ENCODE results near the gene SSH2.
"Not testable (repeated sequence)": the region's sequence is repeated elsewhere in the genome, so short reads cannot be mapped to it uniquely, and the experiment has no call there.

DNA sequence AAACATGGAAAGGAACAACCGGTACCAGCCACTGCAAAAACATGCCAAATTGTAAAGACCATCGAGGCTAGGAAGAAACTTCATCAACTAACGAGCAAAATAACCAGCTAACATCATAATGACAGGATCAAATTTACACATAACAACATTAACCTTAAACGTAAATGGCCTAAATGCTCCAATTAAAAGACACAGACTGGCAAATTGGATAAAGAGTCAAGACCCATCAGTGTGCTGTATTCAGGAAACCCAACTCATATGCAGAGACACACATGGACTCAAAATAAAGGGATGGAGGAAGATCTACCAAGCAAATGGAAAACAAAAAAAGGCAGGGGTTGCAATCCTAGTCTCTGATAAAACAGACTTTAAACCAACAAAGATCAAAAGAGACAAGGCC lies 32.9 kb downstream of the SSH2 start:
- TF ChIP-seq, protein P1, sequence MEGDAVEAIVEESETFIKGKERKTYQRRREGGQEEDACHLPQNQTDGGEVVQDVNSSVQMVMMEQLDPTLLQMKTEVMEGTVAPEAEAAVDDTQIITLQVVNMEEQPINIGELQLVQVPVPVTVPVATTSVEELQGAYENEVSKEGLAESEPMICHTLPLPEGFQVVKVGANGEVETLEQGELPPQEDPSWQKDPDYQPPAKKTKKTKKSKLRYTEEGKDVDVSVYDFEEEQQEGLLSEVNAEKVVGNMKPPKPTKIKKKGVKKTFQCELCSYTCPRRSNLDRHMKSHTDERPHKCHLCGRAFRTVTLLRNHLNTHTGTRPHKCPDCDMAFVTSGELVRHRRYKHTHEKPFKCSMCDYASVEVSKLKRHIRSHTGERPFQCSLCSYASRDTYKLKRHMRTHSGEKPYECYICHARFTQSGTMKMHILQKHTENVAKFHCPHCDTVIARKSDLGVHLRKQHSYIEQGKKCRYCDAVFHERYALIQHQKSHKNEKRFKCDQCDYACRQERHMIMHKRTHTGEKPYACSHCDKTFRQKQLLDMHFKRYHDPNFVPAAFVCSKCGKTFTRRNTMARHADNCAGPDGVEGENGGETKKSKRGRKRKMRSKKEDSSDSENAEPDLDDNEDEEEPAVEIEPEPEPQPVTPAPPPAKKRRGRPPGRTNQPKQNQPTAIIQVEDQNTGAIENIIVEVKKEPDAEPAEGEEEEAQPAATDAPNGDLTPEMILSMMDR (IDR thresholded peaks at IDR 0.05), result not testable (repeated sequence)
- not testable (repeated sequence) for TF ChIP-seq RAD21 (IDR thresholded peaks at IDR 0.05; ENCODE audit: low read length); EP300 (IDR thresholded peaks at IDR 0.05; ENCODE audit: borderline replicate concordance in 1 of 2, low read depth in 1 of 2, low read length in 1 of 2); YY1 (IDR thresholded peaks at IDR 0.05; ENCODE audit: low read depth); TAF1 (IDR thresholded peaks at IDR 0.05; ENCODE audit: borderline replicate concordance, low read depth, low read length); EZH2phosphoT487 (IDR thresholded peaks at IDR 0.05; ENCODE audit: borderline replicate concordance, low read depth); POLR2AphosphoS5 (IDR thresholded peaks at IDR 0.05; ENCODE audit: low read depth, low read length); NRF1 (IDR thresholded peaks at IDR 0.05; ENCODE audit: low read depth, low read length); ELF1 (IDR thresholded peaks at IDR 0.05); CHD2 (IDR thresholded peaks at IDR 0.05; ENCODE audit: low read length, partially characterized antibody)
- TF ChIP-seq, protein P2, sequence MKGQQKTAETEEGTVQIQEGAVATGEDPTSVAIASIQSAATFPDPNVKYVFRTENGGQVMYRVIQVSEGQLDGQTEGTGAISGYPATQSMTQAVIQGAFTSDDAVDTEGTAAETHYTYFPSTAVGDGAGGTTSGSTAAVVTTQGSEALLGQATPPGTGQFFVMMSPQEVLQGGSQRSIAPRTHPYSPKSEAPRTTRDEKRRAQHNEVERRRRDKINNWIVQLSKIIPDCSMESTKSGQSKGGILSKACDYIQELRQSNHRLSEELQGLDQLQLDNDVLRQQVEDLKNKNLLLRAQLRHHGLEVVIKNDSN (IDR thresholded peaks at IDR 0.05; ENCODE audit: borderline replicate concordance, low read depth), result not testable (repeated sequence)
- TF ChIP-seq, protein P3, sequence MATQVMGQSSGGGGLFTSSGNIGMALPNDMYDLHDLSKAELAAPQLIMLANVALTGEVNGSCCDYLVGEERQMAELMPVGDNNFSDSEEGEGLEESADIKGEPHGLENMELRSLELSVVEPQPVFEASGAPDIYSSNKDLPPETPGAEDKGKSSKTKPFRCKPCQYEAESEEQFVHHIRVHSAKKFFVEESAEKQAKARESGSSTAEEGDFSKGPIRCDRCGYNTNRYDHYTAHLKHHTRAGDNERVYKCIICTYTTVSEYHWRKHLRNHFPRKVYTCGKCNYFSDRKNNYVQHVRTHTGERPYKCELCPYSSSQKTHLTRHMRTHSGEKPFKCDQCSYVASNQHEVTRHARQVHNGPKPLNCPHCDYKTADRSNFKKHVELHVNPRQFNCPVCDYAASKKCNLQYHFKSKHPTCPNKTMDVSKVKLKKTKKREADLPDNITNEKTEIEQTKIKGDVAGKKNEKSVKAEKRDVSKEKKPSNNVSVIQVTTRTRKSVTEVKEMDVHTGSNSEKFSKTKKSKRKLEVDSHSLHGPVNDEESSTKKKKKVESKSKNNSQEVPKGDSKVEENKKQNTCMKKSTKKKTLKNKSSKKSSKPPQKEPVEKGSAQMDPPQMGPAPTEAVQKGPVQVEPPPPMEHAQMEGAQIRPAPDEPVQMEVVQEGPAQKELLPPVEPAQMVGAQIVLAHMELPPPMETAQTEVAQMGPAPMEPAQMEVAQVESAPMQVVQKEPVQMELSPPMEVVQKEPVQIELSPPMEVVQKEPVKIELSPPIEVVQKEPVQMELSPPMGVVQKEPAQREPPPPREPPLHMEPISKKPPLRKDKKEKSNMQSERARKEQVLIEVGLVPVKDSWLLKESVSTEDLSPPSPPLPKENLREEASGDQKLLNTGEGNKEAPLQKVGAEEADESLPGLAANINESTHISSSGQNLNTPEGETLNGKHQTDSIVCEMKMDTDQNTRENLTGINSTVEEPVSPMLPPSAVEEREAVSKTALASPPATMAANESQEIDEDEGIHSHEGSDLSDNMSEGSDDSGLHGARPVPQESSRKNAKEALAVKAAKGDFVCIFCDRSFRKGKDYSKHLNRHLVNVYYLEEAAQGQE (IDR thresholded peaks at IDR 0.05; ENCODE audit: low read depth, low read length), result not testable (repeated sequence)

Measured in SK-N-SH (cell line).